Mucosa of gallbladder (tissue), 1 donor: ENCODE measurements around the gene FAM83B. TPM values are rescaled to one million over a fixed set of nuclear protein-coding genes. Genes with fewer than 3 reads are reported as not detected.
"Not testable (repeated sequence)": the region's sequence is repeated elsewhere in the genome, so short reads cannot be mapped to it uniquely, and the experiment has no call there.

Experiments used
- DNase-seq: peaks from one replicate; pipeline ENCODE4 v3.0.0-alpha.2; 2020; ENCODE audit warnings: low spot score
- total RNA-seq: library from RNA; stranded (reverse); gene quantifications from one replicate; pipeline ENCODE4 v1.2.1, GENCODE V29; 2021
- donor health status: DM: no; HTN: no; CAD: no.

FAM83B gene
- total RNA-seq, 1 donor from 2014 or later = 14.5 TPM

GRCh38 chr6:54979161-54979560, 132.6 kb downstream of the FAM83B start:
- not testable (repeated sequence) for DNase-seq

DNA sequence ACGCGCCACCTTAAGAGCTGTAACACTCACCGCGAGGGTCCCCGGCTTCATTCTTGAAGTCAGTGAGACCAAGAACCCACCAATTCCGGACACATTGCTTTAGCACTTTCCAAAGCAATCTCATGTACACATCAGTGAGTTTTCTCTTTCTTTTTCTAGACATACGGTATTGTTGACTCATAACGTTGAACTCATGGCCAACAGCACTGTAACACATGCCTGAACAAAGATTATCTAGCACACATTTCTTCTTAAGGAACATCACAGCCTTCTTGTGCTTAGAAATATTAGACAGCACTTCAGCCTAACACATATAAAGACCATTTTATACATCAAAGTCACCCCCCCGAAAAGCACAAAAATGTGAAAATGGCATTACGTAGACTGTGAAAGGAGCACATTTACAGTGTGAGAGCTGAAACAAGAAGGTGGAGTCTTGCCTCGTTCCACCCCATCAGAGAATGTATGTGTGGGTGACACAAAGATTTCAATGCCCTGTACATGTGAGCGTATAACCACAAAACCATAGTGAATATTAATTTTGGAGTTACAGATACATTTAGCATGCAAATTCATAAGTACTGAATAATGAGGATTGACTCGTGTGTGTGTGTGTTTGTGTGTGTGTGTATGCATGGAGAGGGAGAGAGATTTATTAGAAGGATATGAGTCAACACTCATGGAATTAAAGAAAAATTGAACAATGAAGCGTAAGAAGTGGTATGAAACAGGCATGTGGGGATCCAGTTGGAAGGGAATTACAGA, 134.1 kb downstream of the FAM83B start:
- no peak for DNase-seq

GRCh38 chr6:54981276-54981609, 134.7 kb downstream of the FAM83B start:
- no peak for DNase-seq

DNA sequence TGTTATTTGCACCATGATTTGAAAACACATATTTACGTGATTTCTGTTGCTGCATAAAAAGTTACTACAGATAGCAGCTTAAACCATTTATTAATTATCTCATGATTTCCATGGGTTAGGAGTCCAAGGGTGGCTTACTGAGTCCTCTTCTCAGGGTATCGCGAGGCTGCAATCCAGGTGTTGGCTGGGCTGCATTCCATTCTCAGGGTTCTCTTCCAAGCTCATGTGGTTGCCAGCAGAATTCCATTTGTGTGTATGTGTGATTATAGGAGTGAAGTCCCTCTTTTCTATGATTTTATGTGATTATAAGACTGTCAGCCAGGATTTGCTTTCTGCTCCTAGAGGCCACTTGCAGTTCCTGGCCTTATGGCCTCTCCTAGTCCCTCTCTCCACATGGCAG, 135.1 kb downstream of the FAM83B start:
- no peak for DNase-seq

DNA sequence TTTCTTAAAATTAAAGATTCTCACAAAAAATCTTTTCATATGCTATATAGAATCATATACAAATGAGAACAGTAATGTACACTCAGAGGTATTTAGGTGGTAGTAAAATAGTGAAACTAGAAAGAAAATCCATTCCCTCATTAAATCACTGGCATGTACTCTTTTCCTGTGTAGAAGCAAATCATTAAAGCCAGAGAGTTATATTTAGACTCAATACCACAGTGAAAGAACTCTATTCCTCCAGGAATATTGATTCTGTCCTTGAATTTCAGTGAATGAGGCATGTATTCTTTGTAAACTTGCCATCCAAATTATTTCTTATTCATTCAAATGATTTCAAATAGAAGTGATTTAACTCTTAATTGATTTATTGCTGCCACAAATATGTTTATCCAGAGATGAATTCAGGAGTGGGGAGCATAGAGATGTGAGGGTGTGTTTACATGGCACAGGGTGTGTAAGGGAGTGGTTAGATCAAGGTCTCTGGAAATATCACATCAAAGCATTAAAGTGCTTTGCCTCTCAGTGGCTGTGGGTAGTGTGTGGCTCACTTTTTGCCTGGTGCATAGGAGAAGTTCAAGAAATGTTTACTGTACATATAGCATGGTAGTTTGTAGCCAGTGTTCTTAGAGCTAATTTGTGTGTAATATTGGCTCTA, 141.2 kb downstream of the FAM83B start:
- no peak for DNase-seq

DNA sequence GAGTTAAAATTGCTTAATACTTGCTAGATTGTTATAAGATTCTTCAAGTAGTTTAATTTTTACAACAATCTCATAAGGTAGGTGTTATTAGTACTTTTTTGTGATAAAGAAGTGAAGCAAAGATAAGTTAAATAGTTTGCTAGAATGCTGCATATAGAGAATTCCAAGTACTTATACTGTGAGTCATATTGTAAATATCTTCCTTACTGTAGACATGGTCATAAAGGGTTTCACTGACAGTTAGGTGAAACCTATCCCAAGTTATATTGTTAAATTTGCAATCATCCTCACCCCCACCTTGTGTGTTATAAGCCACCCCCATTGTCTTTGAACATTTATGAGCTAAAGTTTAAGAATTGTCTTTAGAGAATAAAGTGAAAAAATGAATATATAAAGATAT, 142.0 kb downstream of the FAM83B start:
- DNase-seq = no peak

GRCh38 chr6:54990001-54990400, 143.4 kb downstream of the FAM83B start:
- no peak for DNase-seq
